HG02938 (cell line): Measurements from ENCODE around the gene TCAF1.

Experiments used
- ATAC-seq: cut with Tn5 transposase; IDR thresholded peaks from one replicate; pipeline ENCODE4 v1.9.1; 2021; ENCODE audit warnings: mild to moderate bottlenecking, moderate library complexity; ENCODE audit not compliant: unreplicated experiment

Gene TCAF1

GRCh38 chr7:143901668-143902331, at the start of gene TCAF1:
TCAF1 (minus strand) TSS chr7:143902176; CDS start chr7:143876608, 25,568 bp downstream.
- ATAC-seq = peak; percentile 88

- no peak for ATAC-seq
Measured at GRCh38 chr7:143948733-143949132, 46.8 kb upstream of the TCAF1 start.

- no peak for ATAC-seq
Measured at GRCh38 chr7:143947111-143947510, 45.1 kb upstream of the TCAF1 start.

- ATAC-seq = no peak
Measured at GRCh38 chr7:143945423-143945822, 43.4 kb upstream of the TCAF1 start.

- no peak for ATAC-seq
Measured at GRCh38 chr7:143938379-143939243, 36.6 kb upstream of the TCAF1 start.

- no peak for ATAC-seq
Measured at GRCh38 chr7:143936087-143937009, 34.4 kb upstream of the TCAF1 start.

- ATAC-seq = no peak
Measured at GRCh38 chr7:143934526-143935325, 32.8 kb upstream of the TCAF1 start, which contains the start of gene OR2F2. OR2F2 (plus strand) TSS chr7:143935233; CDS start chr7:143935233, 0 bp downstream.

GRCh38 chr7:143931739-143932138, 29.8 kb upstream of the TCAF1 start:
- ATAC-seq = no peak

- ATAC-seq = no peak
Measured at GRCh38 chr7:143929224-143929920, 27.4 kb upstream of the TCAF1 start.

GRCh38 chr7:143924851-143925250, 22.9 kb upstream of the TCAF1 start:
- ATAC-seq = no peak

GRCh38 chr7:143914938-143915652, 13.1 kb upstream of the TCAF1 start:
- ATAC-seq = no peak

GRCh38 chr7:143913945-143914615, 12.1 kb upstream of the TCAF1 start:
- no peak for ATAC-seq

- no peak for ATAC-seq
Measured at GRCh38 chr7:143910473-143911248, 8.7 kb upstream of the TCAF1 start.

- no peak for ATAC-seq
Measured at GRCh38 chr7:143909863-143910262, 7.9 kb upstream of the TCAF1 start.

- ATAC-seq = no peak
Measured at GRCh38 chr7:143908120-143908519, 6.1 kb upstream of the TCAF1 start.

- ATAC-seq = no peak
Measured at GRCh38 chr7:143906895-143907294, 4.9 kb upstream of the TCAF1 start.

GRCh38 chr7:143906151-143906550, 4.2 kb upstream of the TCAF1 start:
- no peak for ATAC-seq

GRCh38 chr7:143905509-143905908, 3.5 kb upstream of the TCAF1 start:
- ATAC-seq = no peak
